H7 (cell line): ENCODE data around the gene DDX60. TPM values are rescaled to one million over a fixed set of nuclear protein-coding genes. Genes with fewer than 3 reads are reported as not detected.
"Not testable (repeated sequence)": the region's sequence is repeated elsewhere in the genome, so short reads cannot be mapped to it uniquely, and the experiment has no call there.

ENCODE experiments used
- DNase-seq: peaks from one replicate; pipeline ENCODE4 v3.0.0; 2012
- H3K27me3 ChIP-seq: 2 replicates; pipeline ENCODE4 v1.6.0; 2011; ENCODE audit warnings: mild to moderate bottlenecking, low read length; ENCODE audit not compliant: control insufficient read depth, insufficient read depth
- H3K36me3 ChIP-seq: replicated peaks from 2 replicates; pipeline ENCODE4 v1.5.1; 2011; ENCODE audit warnings: low read length; ENCODE audit not compliant: control insufficient read depth, insufficient read depth
- H3K4me3 ChIP-seq: 2 replicates; pipeline ENCODE4 v1.5.1; 2011; ENCODE audit warnings: low read depth, mild to moderate bottlenecking, control low read depth, low read length, moderate library complexity; ENCODE audit not compliant: insufficient read depth
- total RNA-seq: library from RNA; depleted of rRNA; stranded (reverse); fragments of >200 nt; shearing (Covaris generic); gene quantifications from 2 replicates; pipeline ENCODE4 v1.2.3, GENCODE V29; 2014

DDX60 gene
- total RNA-seq, 1 experiment from 2014 or later = 1.7 TPM

GRCh38 chr4:168321006-168321405, 2.5 kb upstream of the DDX60 start:
- DNase-seq = no peak
- no peaks in the 10 kb centered on the region for H3K27me3 ChIP-seq
- H3K4me3 ChIP-seq = no peak overlapping the region
- H3K36me3 ChIP-seq = no peaks in the 10 kb centered on the region

GRCh38 chr4:168319486-168320019, 1.0 kb upstream of the DDX60 start:
- Histone ChIP-seq H3K4me3 (no peak overlapping the region), H3K36me3 (no peaks in the 10 kb centered on the region), H3K27me3 (no peaks in the 10 kb centered on the region)
- DNase-seq = peak; percentile 15

- Histone ChIP-seq H3K27me3 (no peaks in the 10 kb centered on the region), H3K36me3 (no peaks in the 10 kb centered on the region), H3K4me3 (no peak overlapping the region)
- no peak for DNase-seq
Measured at GRCh38 chr4:168317621-168318020, 931 bp downstream of the DDX60 start.

- DNase-seq = no peak
- Histone ChIP-seq H3K4me3 (no peak overlapping the region), H3K27me3 (no peaks in the 10 kb centered on the region)
Measured at GRCh38 chr4:168309781-168310180, 8.8 kb downstream of the DDX60 start.

GRCh38 chr4:168308912-168309311, 9.6 kb downstream of the DDX60 start:
- H3K36me3 ChIP-seq = no peaks in the 10 kb centered on the region

More at GRCh38 chr4:168309781-168310180, 8.8 kb downstream of the DDX60 start:
- no peaks in the 10 kb centered on the region for H3K36me3 ChIP-seq

GRCh38 chr4:168306476-168306875, 12.1 kb downstream of the DDX60 start:
- Histone ChIP-seq H3K4me3 (no peak overlapping the region), H3K27me3 (no peaks in the 10 kb centered on the region), H3K36me3 (no peaks in the 10 kb centered on the region)
- DNase-seq = no peak

More at GRCh38 chr4:168308912-168309311, 9.6 kb downstream of the DDX60 start:
- no peak for DNase-seq
- Histone ChIP-seq H3K27me3 (no peaks in the 10 kb centered on the region), H3K4me3 (no peak overlapping the region)

GRCh38 chr4:168304744-168305459, 13.7 kb downstream of the DDX60 start:
- no peak for DNase-seq
- H3K36me3 ChIP-seq = no peaks in the 10 kb centered on the region
- H3K4me3 ChIP-seq = no peak overlapping the region
- H3K27me3 ChIP-seq = no peaks in the 10 kb centered on the region

GRCh38 chr4:168303430-168303829, 15.1 kb downstream of the DDX60 start:
- not testable (repeated sequence) for H3K27me3 ChIP-seq, DNase-seq, H3K36me3 ChIP-seq, H3K4me3 ChIP-seq

- H3K27me3 ChIP-seq = no peaks in the 10 kb centered on the region
- DNase-seq = no peak
- no peak overlapping the region for H3K4me3 ChIP-seq
- no peaks in the 10 kb centered on the region for H3K36me3 ChIP-seq
Measured at GRCh38 chr4:168293386-168293975, 25.1 kb downstream of the DDX60 start.

- Histone ChIP-seq H3K27me3 (no peaks in the 10 kb centered on the region), H3K4me3 (no peak overlapping the region), H3K36me3 (no peaks in the 10 kb centered on the region)
- DNase-seq = no peak
Measured at GRCh38 chr4:168291242-168291641, 27.3 kb downstream of the DDX60 start.

- not testable (repeated sequence) for H3K4me3 ChIP-seq, H3K27me3 ChIP-seq, DNase-seq, H3K36me3 ChIP-seq
Measured at GRCh38 chr4:168285850-168286249, 32.7 kb downstream of the DDX60 start.

- no peak for DNase-seq
- Histone ChIP-seq H3K4me3 (no peak overlapping the region), H3K27me3 (no peaks in the 10 kb centered on the region), H3K36me3 (no peaks in the 10 kb centered on the region)
Measured at GRCh38 chr4:168279556-168279955, 39.0 kb downstream of the DDX60 start.

- Histone ChIP-seq H3K36me3 (no peaks in the 10 kb centered on the region), H3K4me3 (no peak overlapping the region), H3K27me3 (no peaks in the 10 kb centered on the region)
- no peak for DNase-seq
Measured at GRCh38 chr4:168275836-168276235, 42.7 kb downstream of the DDX60 start.

GRCh38 chr4:168274871-168275270, 43.7 kb downstream of the DDX60 start:
- H3K4me3 ChIP-seq = no peak overlapping the region
- DNase-seq = no peak
- no peaks in the 10 kb centered on the region for H3K27me3 ChIP-seq
- H3K36me3 ChIP-seq = no peaks in the 10 kb centered on the region

- H3K36me3 ChIP-seq = no peaks in the 10 kb centered on the region
- no peak for DNase-seq
- H3K4me3 ChIP-seq = no peak overlapping the region
- no peaks in the 10 kb centered on the region for H3K27me3 ChIP-seq
Measured at GRCh38 chr4:168273838-168274237, 44.7 kb downstream of the DDX60 start.
